C4-2B (cell line): ENCODE results near the gene DNER.

Experiments used
- H3K27ac ChIP-seq: fragments of 450-650 bp; 2 replicates; pipeline ENCODE4 v1.5.1; 2017
- CTCF ChIP-seq: fragments of 450-650 bp; conservative IDR thresholded peaks from 2 replicates; pipeline ENCODE4 v1.5.1; 2017; ENCODE audit warnings: mild to moderate bottlenecking
- ZFX ChIP-seq: fragments of 450-650 bp; IDR thresholded peaks from 2 replicates; pipeline ENCODE4 v1.6.1; 2017

DNER gene

GRCh38 chr2:229335877-229336346 lies 378.4 kb downstream of the DNER start:
- TF ChIP-seq CTCF (no peak), ZFX (no peak)
- no peak overlapping the region for H3K27ac ChIP-seq

GRCh38 chr2:229335330-229335729 lies 379.0 kb downstream of the DNER start:
- TF ChIP-seq ZFX, result no peak
- no peak for TF ChIP-seq CTCF
- H3K27ac ChIP-seq, result no peak overlapping the region

GRCh38 chr2:229330952-229331351 lies 383.4 kb downstream of the DNER start:
- H3K27ac ChIP-seq, result no peak overlapping the region
- no peak for TF ChIP-seq ZFX
- TF ChIP-seq CTCF, result no peak

- TF ChIP-seq ZFX (no peak), CTCF (no peak)
- H3K27ac ChIP-seq, result no peak overlapping the region
These were observed 394.8 kb downstream of the DNER start for GRCh38 chr2:229319558-229319957.

GRCh38 chr2:229314117-229314516 lies 400.2 kb downstream of the DNER start:
- TF ChIP-seq CTCF, result no peak
- no peak for TF ChIP-seq ZFX
- no peak overlapping the region for H3K27ac ChIP-seq

- H3K27ac ChIP-seq, result no peak overlapping the region
- TF ChIP-seq ZFX (no peak), CTCF (no peak)
These were observed 400.8 kb downstream of the DNER start for GRCh38 chr2:229313591-229313990.
